GM23338 (cell line): Measurements from ENCODE around the gene ESPL1. TPM values are rescaled to one million over a fixed set of nuclear protein-coding genes. Genes with fewer than 3 reads are reported as not detected.

Experiments used
- ATAC-seq: fragments of 200-7000 bp; cut with Tn5 transposase; 3 replicates; pipeline ENCODE4 v1.9.1; 2020
- DNase-seq: peaks from one replicate; pipeline ENCODE4 v3.0.0-alpha.2; 2015; ENCODE audit warnings: low spot score
- H2AFZ ChIP-seq: fragments of 200-600 bp; sonication (generic); 2 replicates; pipeline ENCODE4 v1.8.0; 2016; ENCODE audit warnings: antibody characterized with exemption, mild to moderate bottlenecking, moderate library complexity
- H3F3A ChIP-seq: fragments of 200-600 bp; sonication (generic); replicated peaks from 2 replicates; pipeline ENCODE4 v1.8.0; 2017; ENCODE audit warnings: antibody characterized with exemption, mixed run types, low read depth
- H3K27ac ChIP-seq: fragments of 200-600 bp; sonication (generic); 2 replicates; pipeline ENCODE4 v1.6.1; 2016; ENCODE audit warnings: low read depth
- H3K27me3 ChIP-seq: fragments of 200-600 bp; sonication (generic); 2 replicates; pipeline ENCODE4 v1.8.0; 2016; ENCODE audit warnings: mild to moderate bottlenecking, mixed run types, moderate library complexity; ENCODE audit not compliant: insufficient read depth
- H3K36me3 ChIP-seq: fragments of 200-600 bp; sonication (generic); 2 replicates; pipeline ENCODE4 v1.8.0; 2016; ENCODE audit warnings: mild to moderate bottlenecking; ENCODE audit not compliant: insufficient read depth
- H3K4me1 ChIP-seq: fragments of 200-600 bp; sonication (generic); 2 replicates; pipeline ENCODE4 v1.8.0; 2016; ENCODE audit warnings: mild to moderate bottlenecking, moderate library complexity; ENCODE audit not compliant: insufficient read depth
- H3K4me2 ChIP-seq: fragments of 200-600 bp; sonication (generic); 2 replicates; pipeline ENCODE4 v1.7.1; 2017; ENCODE audit warnings: mixed run types
- H3K4me3 ChIP-seq: fragments of 200-600 bp; sonication (generic); 2 replicates; pipeline ENCODE4 v1.6.1; 2016; ENCODE audit warnings: mixed run types
- H3K79me2 ChIP-seq: fragments of 200-600 bp; sonication (generic); replicated peaks from 2 replicates; pipeline ENCODE4 v1.8.0; 2017; ENCODE audit warnings: mild to moderate bottlenecking; ENCODE audit not compliant: insufficient read depth
- H3K9me2 ChIP-seq: fragments of 200-600 bp; sonication (generic); 2 replicates; pipeline ENCODE4 v1.8.0; 2017; ENCODE audit not compliant: insufficient read depth
- H4K20me1 ChIP-seq: fragments of 200-600 bp; sonication (generic); replicated peaks from 2 replicates; pipeline ENCODE4 v1.8.0; 2017; ENCODE audit warnings: mild to moderate bottlenecking; ENCODE audit not compliant: insufficient read depth
- H3K27ac Mint-ChIP-seq: 2 replicates; pipeline ENCODE4 v1.8.0; 2020; ENCODE audit warnings: inconsistent platforms, mild to moderate bottlenecking, moderate library complexity, mixed read lengths
- H3K27me3 Mint-ChIP-seq: 3 replicates; pipeline ENCODE4 v1.8.0; 2022; ENCODE audit warnings: low read depth, mild to moderate bottlenecking, moderate library complexity, mixed read lengths, inconsistent platforms; ENCODE audit not compliant: insufficient read depth, poor library complexity
- H3K36me3 Mint-ChIP-seq: 3 replicates; pipeline ENCODE4 v1.8.0; 2021; ENCODE audit warnings: low read depth, mild to moderate bottlenecking, inconsistent platforms, moderate library complexity, mixed read lengths
- H3K4me1 Mint-ChIP-seq: 3 replicates; pipeline ENCODE4 v1.8.0; 2020; ENCODE audit warnings: mild to moderate bottlenecking, inconsistent platforms, mixed read lengths
- H3K4me3 Mint-ChIP-seq: 3 replicates; pipeline ENCODE4 v1.8.0; 2021; ENCODE audit warnings: moderate library complexity, mild to moderate bottlenecking, inconsistent platforms, mixed read lengths
- H3K9me3 Mint-ChIP-seq: 3 replicates; pipeline ENCODE4 v1.8.0; 2020; ENCODE audit warnings: moderate library complexity, mild to moderate bottlenecking, inconsistent platforms, mixed read lengths
- CREB1 ChIP-seq: fragments of 250-450 bp; sonication (Bioruptor Pico); IDR thresholded peaks from 2 replicates; pipeline ENCODE4 v1.5.0; 2020; ENCODE audit warnings: low read depth, mild to moderate bottlenecking, moderate library complexity
- CTCF ChIP-seq, 2 experiments: fragments of 200-600 bp in 1 of 2; sonication (generic) in 1 of 2; conservative IDR thresholded peaks; 2 replicates each; pipeline versions ENCODE4 v1.5.1 to v1.6.1; 2016 to 2017; ENCODE audit warnings: antibody characterized with exemption in 2 of 2, low read depth in 2 of 2, mild to moderate bottlenecking in 2 of 2, moderate library complexity in 1 of 2
- ETS1 ChIP-seq: IDR thresholded peaks from 2 replicates; pipeline ENCODE4 v1.6.1; 2016; ENCODE audit warnings: antibody characterized with exemption
- EZH2 ChIP-seq: fragments of 200-600 bp; sonication (generic); IDR thresholded peaks from one replicate; pipeline ENCODE4 v1.8.0; 2017; ENCODE audit warnings: antibody characterized with exemption, mild to moderate bottlenecking, low read depth; ENCODE audit not compliant: unreplicated experiment
- EZH2phosphoT487 ChIP-seq: fragments of 200-600 bp; sonication (generic); IDR thresholded peaks from one replicate; pipeline ENCODE4 v1.8.1; 2018; ENCODE audit warnings: antibody characterized with exemption; ENCODE audit not compliant: unreplicated experiment
- JUNB ChIP-seq: IDR thresholded peaks from one replicate; pipeline ENCODE4 v1.6.1; 2016; ENCODE audit warnings: antibody characterized with exemption; ENCODE audit not compliant: unreplicated experiment
- NANOG ChIP-seq: IDR thresholded peaks from 2 replicates; pipeline ENCODE4 v1.6.1; 2016; ENCODE audit warnings: antibody characterized with exemption, borderline replicate concordance
- POLR2AphosphoS5 ChIP-seq: IDR thresholded peaks from 2 replicates; pipeline ENCODE4 v1.6.1; 2016; ENCODE audit warnings: antibody characterized with exemption, low read depth
- REST ChIP-seq: IDR thresholded peaks from one replicate; pipeline ENCODE4 v1.6.1; 2018; ENCODE audit warnings: antibody characterized with exemption; ENCODE audit not compliant: unreplicated experiment
- STAT1 ChIP-seq: IDR thresholded peaks from one replicate; pipeline ENCODE4 v1.6.1; 2016; ENCODE audit warnings: antibody characterized with exemption; ENCODE audit not compliant: unreplicated experiment
- ZNF114 ChIP-seq: fragments of 250-450 bp; sonication (Bioruptor Pico); IDR thresholded peaks from 2 replicates; pipeline ENCODE4 v1.5.0; 2020; ENCODE audit warnings: mild to moderate bottlenecking, moderate library complexity
- ZNF331 ChIP-seq: fragments of 250-450 bp; sonication (Bioruptor Pico); IDR thresholded peaks from 2 replicates; pipeline ENCODE4 v1.5.0; 2020; ENCODE audit warnings: low read depth, mild to moderate bottlenecking, moderate library complexity
- polyA plus RNA-seq: library from polyadenylated mRNA; unstranded; fragments of >200 nt; fragmentation: Nextera tagmentation; extraction: Ambion mirVana; gene quantifications from 2 replicates; pipeline ENCODE4 v1.2.1, GENCODE V29; 2016
- total RNA-seq: library from RNA; depleted of rRNA; stranded (reverse); fragments of >200 nt; shearing (Covaris generic); gene quantifications from 2 replicates; pipeline ENCODE4 v1.2.3, GENCODE V29; 2014

Gene ESPL1
- total and polyA plus RNA-seq, 2 experiments from 2014 or later: 13.2 to 56.5 TPM

- H3K27ac ChIP-seq: no peak overlapping the region
- H4K20me1 ChIP-seq: no peaks in the 10 kb centered on the region
- Mint-ChIP-seq H3K27ac (0 out of 2 replicates have a peak overlapping the region, but pooled peaks have one; percentile 27), H3K36me3 (no peaks in the 10 kb centered on the region), H3K9me3 (no peaks in the 10 kb centered on the region), H3K4me3 (peak overlapping the region; percentile 82), H3K4me1 (peaks cover 63% of the 10 kb centered on the region), H3K27me3 (peaks cover 22% of the 10 kb centered on the region)
- H3K9me2 ChIP-seq: no peaks in the 10 kb centered on the region
- peaks cover 15% of the 10 kb centered on the region; the same call in 1 of the 2 replicates for H3F3A ChIP-seq
- H3K79me2 ChIP-seq: peaks cover 4% of the 10 kb centered on the region; the same call in 1 of the 2 replicates
- H3K4me3 ChIP-seq: peak overlapping the region; percentile 56
- peaks cover 63% of the 10 kb centered on the region for H3K4me1 ChIP-seq
- ATAC-seq (peak; percentile 13), DNase-seq (peak; percentile 60)
- no peaks in the 10 kb centered on the region for H3K36me3 ChIP-seq
- H3K27me3 ChIP-seq: no peaks in the 10 kb centered on the region
- 0 out of 4 replicates have a peak, but pooled peaks of 1 of the 2 experiments have one; percentile 10 for TF ChIP-seq CTCF (conservative IDR thresholded peaks at IDR 0.05; ENCODE audit: low read depth in 2 of 2)
- no peak for TF ChIP-seq NANOG
- peak; percentile 9; the same call in 1 of the 2 replicates for TF ChIP-seq POLR2AphosphoS5
- peak overlapping the region; percentile 93 for H3K4me2 ChIP-seq
- peak overlapping the region; percentile 94 for H2AFZ ChIP-seq
Observed at GRCh38 chr12:53233671-53234121, 34.4 kb upstream of the ESPL1 start.

GRCh38 chr12:53234271-53234914 lies 33.7 kb upstream of the ESPL1 start:
- ATAC-seq: peak; percentile 33
- peaks cover 22% of the 10 kb centered on the region for H3K27me3 Mint-ChIP-seq
- peaks cover 15% of the 10 kb centered on the region; the same call in 1 of the 2 replicates for H3F3A ChIP-seq
- peak overlapping the region; percentile 56 for H3K4me3 ChIP-seq
- no peaks in the 10 kb centered on the region for H3K27me3 ChIP-seq
- H4K20me1 ChIP-seq: no peaks in the 10 kb centered on the region
- no peaks in the 10 kb centered on the region for H3K36me3 ChIP-seq
- no peak overlapping the region for H3K27ac ChIP-seq
- H3K27ac Mint-ChIP-seq: peak overlapping the region; percentile 75; the same call in 1 of the 2 replicates
- peaks cover 59% of the 10 kb centered on the region for H3K4me1 Mint-ChIP-seq
- H3K79me2 ChIP-seq: peaks cover 4% of the 10 kb centered on the region; the same call in 1 of the 2 replicates
- H3K9me2 ChIP-seq: no peaks in the 10 kb centered on the region
- DNase-seq: peak; percentile 88
- no peaks in the 10 kb centered on the region for H3K9me3 Mint-ChIP-seq
- peak overlapping the region; percentile 94 for H2AFZ ChIP-seq
- peak overlapping the region; percentile 93 for H3K4me2 ChIP-seq
- peak overlapping the region; percentile 59 for H3K4me3 Mint-ChIP-seq
- peaks cover 58% of the 10 kb centered on the region for H3K4me1 ChIP-seq
- H3K36me3 Mint-ChIP-seq: no peaks in the 10 kb centered on the region
- TF ChIP-seq EZH2 (no peak), ZNF331 (CRISPR knock-in tag) (no peak), CREB1 (CRISPR knock-in tag) (no peak), POLR2AphosphoS5 (no peak), ETS1 (no peak), REST (no peak), CTCF (conservative IDR thresholded peaks at IDR 0.05; ENCODE audit: low read depth in 2 of 2) (no peak), NANOG (no peak), EZH2phosphoT487 (no peak), ZNF114 (CRISPR knock-in tag) (no peak), JUNB (no peak), STAT1 (no peak)
